Measurements from ENCODE around the gene HYAL3.

- TF ChIP-seq TCF7L2 (IDR thresholded peaks at IDR 0.05; ENCODE audit: borderline replicate concordance, extremely low read depth, insufficient read depth, insufficient read length) (no peak), RAD21 (IDR thresholded peaks at IDR 0.05; ENCODE audit: low read depth) (no peak), CTCF (IDR thresholded peaks at IDR 0.05 in 2 of 3, conservative IDR thresholded peaks at IDR 0.05 in 1 of 3; ENCODE audit: borderline replicate concordance in 1 of 3, insufficient read depth in 1 of 3, low read depth in 2 of 3, low read length in 2 of 3) (no peak), POLR2A (IDR thresholded peaks at IDR 0.05; ENCODE audit: borderline replicate concordance, extremely low read depth, insufficient read depth, insufficient read length) (no peak), SP1 (IDR thresholded peaks at IDR 0.05; ENCODE audit: low read depth) (no peak), EGR1 (IDR thresholded peaks at IDR 0.05; ENCODE audit: low read depth) (no peak), YY1 (IDR thresholded peaks at IDR 0.05; ENCODE audit: extremely low read depth, insufficient replicate concordance, low read depth, low read length) (no peak), CBX3 (IDR thresholded peaks at IDR 0.05; ENCODE audit: low read depth) (no peak), JUND (IDR thresholded peaks at IDR 0.05) (no peak)
These were observed 35.3 kb upstream of the HYAL3 start for GRCh38 chr3:50334339-50335075.

Measured in HCT116 (cell line).